ENCODE data around the gene KIZ. TPM values are rescaled to one million over a fixed set of nuclear protein-coding genes. Genes with fewer than 3 reads are reported as not detected.

KIZ gene
- 12.5 TPM for polyA plus RNA-seq (2012; ENCODE audit: insufficient read length, low read depth)

- peak; percentile 84; the same call in 1 of the 2 replicates for TF ChIP-seq SIN3A (IDR thresholded peaks at IDR 0.05; ENCODE audit: borderline replicate concordance, insufficient read depth, low read length)
- TF ChIP-seq TAF1 (IDR thresholded peaks at IDR 0.05; ENCODE audit: borderline replicate concordance, insufficient read depth, low read length): peak; percentile 54; the same call in 1 of the 2 replicates
- TF ChIP-seq FOXP2 (optimal IDR thresholded peaks at IDR 0.05; ENCODE audit: borderline replicate concordance, extremely low read depth, extremely low read length, insufficient read depth): peak; percentile 100
- TF ChIP-seq REST (IDR thresholded peaks at IDR 0.05; ENCODE audit: insufficient read depth in 1 of 2, low read depth in 2 of 2, low read length in 2 of 2): no peak
- peak; percentile 79 for TF ChIP-seq POLR2AphosphoS5 (IDR thresholded peaks at IDR 0.05; ENCODE audit: low read depth, low read length)
Measured at GRCh38 chr20:21125849-21126580, at the start of gene KIZ. TSS of gene KIZ (plus strand) at chr20:21126082. CDS start at chr20:21126116, 34 bp downstream.

- no peak for TF ChIP-seq FOXP2 (optimal IDR thresholded peaks at IDR 0.05; ENCODE audit: borderline replicate concordance, extremely low read depth, extremely low read length, insufficient read depth)
- no peak for TF ChIP-seq POLR2AphosphoS5 (IDR thresholded peaks at IDR 0.05; ENCODE audit: low read depth, low read length)
- TF ChIP-seq REST (IDR thresholded peaks at IDR 0.05; ENCODE audit: insufficient read depth in 1 of 2, low read depth in 2 of 2, low read length in 2 of 2): no peak
- no peak for TF ChIP-seq SIN3A (IDR thresholded peaks at IDR 0.05; ENCODE audit: borderline replicate concordance, insufficient read depth, low read length)
- TF ChIP-seq TAF1 (IDR thresholded peaks at IDR 0.05; ENCODE audit: borderline replicate concordance, insufficient read depth, low read length): no peak
Measured at GRCh38 chr20:21077809-21078345, 48.0 kb upstream of the KIZ start.

- no peak for TF ChIP-seq REST (IDR thresholded peaks at IDR 0.05; ENCODE audit: insufficient read depth in 1 of 2, low read depth in 2 of 2, low read length in 2 of 2)
- no peak for TF ChIP-seq POLR2AphosphoS5 (IDR thresholded peaks at IDR 0.05; ENCODE audit: low read depth, low read length)
- no peak for TF ChIP-seq FOXP2 (optimal IDR thresholded peaks at IDR 0.05; ENCODE audit: borderline replicate concordance, extremely low read depth, extremely low read length, insufficient read depth)
- TF ChIP-seq SIN3A (IDR thresholded peaks at IDR 0.05; ENCODE audit: borderline replicate concordance, insufficient read depth, low read length): no peak
- no peak for TF ChIP-seq TAF1 (IDR thresholded peaks at IDR 0.05; ENCODE audit: borderline replicate concordance, insufficient read depth, low read length)
Measured at GRCh38 chr20:21082584-21082983, 43.3 kb upstream of the KIZ start.

GRCh38 chr20:21083825-21084325, 42.0 kb upstream of the KIZ start:
- TF ChIP-seq SIN3A (IDR thresholded peaks at IDR 0.05; ENCODE audit: borderline replicate concordance, insufficient read depth, low read length) (no peak), REST (IDR thresholded peaks at IDR 0.05; ENCODE audit: insufficient read depth in 1 of 2, low read depth in 2 of 2, low read length in 2 of 2) (no peak), POLR2AphosphoS5 (IDR thresholded peaks at IDR 0.05; ENCODE audit: low read depth, low read length) (no peak), FOXP2 (optimal IDR thresholded peaks at IDR 0.05; ENCODE audit: borderline replicate concordance, extremely low read depth, extremely low read length, insufficient read depth) (no peak), TAF1 (IDR thresholded peaks at IDR 0.05; ENCODE audit: borderline replicate concordance, insufficient read depth, low read length) (no peak)

All from PFSK-1 (cell line).